Cardiac muscle cell (in vitro differentiated cells and primary cell): ENCODE data around the gene SETSIP. TPM values are rescaled to one million over a fixed set of nuclear protein-coding genes. Genes with fewer than 3 reads are reported as not detected.
"Not testable (repeated sequence)": the region's sequence is repeated elsewhere in the genome, so short reads cannot be mapped to it uniquely, and the experiment has no call there.

Experiments used
- DNase-seq, 2 donors: peaks; one replicate each; pipeline versions ENCODE4 v3.0.0 to v3.0.0-alpha.2; 2010 to 2017; ENCODE audit warnings: low read depth in 1 of 2, low spot score in 1 of 2
- H3K27ac ChIP-seq: fragments of 200-600 bp; sonication (generic); 2 replicates; pipeline ENCODE4 v1.5.1; 2016
- H3K27me3 ChIP-seq: fragments of 200-600 bp; sonication (generic); 2 replicates; pipeline ENCODE4 v1.6.0; 2016; ENCODE audit warnings: control low read depth
- H3K36me3 ChIP-seq: fragments of 200-600 bp; sonication (generic); 2 replicates; pipeline ENCODE4 v1.5.1; 2016; ENCODE audit warnings: control low read depth
- H3K4me1 ChIP-seq: fragments of 200-600 bp; sonication (generic); 2 replicates; pipeline ENCODE4 v1.8.1; 2017; ENCODE audit warnings: low read depth, mild to moderate bottlenecking, mixed run types
- H3K4me3 ChIP-seq: fragments of 200-600 bp; sonication (generic); 2 replicates; pipeline ENCODE4 v1.5.1; 2016; ENCODE audit warnings: mild to moderate bottlenecking
- H3K9me3 ChIP-seq: fragments of 200-600 bp; sonication (generic); 2 replicates; pipeline ENCODE4 v1.5.1; 2017; ENCODE audit warnings: low read depth, mild to moderate bottlenecking, control low read depth
- polyA plus RNA-seq: library from polyadenylated mRNA; unstranded; fragments of >200 nt; fragmentation: Nextera tagmentation; extraction: Ambion mirVana; gene quantifications from 2 replicates; pipeline ENCODE4 v1.2.1, GENCODE V29; 2016
- total RNA-seq: library from RNA; depleted of rRNA; stranded (reverse); fragments of >200 nt; gene quantifications from 2 replicates; pipeline ENCODE4 v1.2.3, GENCODE V29; 2016
- TF ChIP-seq, protein P1 (sequence below): IDR thresholded peaks from 2 replicates; pipeline ENCODE4 v1.5.1; 2012; ENCODE audit warnings: low read depth, mild to moderate bottlenecking, low read length

SETSIP gene
- total and polyA plus RNA-seq, 2 experiments from 2014 or later = not detected

DNA sequence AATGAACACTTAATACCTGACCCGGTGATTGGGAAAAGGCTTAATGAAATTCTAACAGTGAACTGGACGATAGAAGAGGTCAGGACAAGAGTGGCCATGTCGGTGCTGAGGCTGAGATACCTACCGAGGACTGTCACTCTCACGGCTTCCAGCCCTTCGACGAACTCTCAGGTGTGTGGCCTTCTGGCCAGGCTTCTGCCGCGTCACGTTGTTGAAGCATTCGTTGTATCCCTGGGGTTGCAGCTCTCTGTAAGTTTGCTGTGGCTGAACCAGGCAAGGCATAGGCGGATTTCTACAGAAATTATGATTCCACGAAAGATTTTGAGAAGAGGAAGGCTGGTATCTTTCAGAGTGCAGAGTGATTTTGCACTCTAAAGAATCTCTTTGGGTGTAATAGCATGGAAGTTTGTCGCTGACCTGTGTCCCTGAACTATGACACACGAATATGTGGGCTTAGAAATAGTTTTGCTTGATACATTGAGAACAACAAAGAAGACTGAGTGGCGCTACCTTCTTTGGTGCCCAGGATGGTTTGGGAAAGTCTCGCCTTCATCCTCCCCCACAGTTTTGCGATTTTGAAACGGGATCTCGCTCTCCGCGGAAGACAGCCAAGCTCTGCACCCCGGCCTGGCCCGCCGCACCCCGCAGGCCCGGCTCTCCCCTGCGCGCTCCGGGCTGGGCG, 45.8 kb downstream of the SETSIP start:
- DNase-seq = no peak
- Histone ChIP-seq H3K4me1 (peaks cover 7% of the 10 kb centered on the region), H3K36me3 (no peaks in the 10 kb centered on the region), H3K27ac (no peak overlapping the region), H3K27me3 (peaks cover 12% of the 10 kb centered on the region), H3K4me3 (peak overlapping the region; percentile 58), H3K9me3 (no peaks in the 10 kb centered on the region)
- TF ChIP-seq, protein P1, sequence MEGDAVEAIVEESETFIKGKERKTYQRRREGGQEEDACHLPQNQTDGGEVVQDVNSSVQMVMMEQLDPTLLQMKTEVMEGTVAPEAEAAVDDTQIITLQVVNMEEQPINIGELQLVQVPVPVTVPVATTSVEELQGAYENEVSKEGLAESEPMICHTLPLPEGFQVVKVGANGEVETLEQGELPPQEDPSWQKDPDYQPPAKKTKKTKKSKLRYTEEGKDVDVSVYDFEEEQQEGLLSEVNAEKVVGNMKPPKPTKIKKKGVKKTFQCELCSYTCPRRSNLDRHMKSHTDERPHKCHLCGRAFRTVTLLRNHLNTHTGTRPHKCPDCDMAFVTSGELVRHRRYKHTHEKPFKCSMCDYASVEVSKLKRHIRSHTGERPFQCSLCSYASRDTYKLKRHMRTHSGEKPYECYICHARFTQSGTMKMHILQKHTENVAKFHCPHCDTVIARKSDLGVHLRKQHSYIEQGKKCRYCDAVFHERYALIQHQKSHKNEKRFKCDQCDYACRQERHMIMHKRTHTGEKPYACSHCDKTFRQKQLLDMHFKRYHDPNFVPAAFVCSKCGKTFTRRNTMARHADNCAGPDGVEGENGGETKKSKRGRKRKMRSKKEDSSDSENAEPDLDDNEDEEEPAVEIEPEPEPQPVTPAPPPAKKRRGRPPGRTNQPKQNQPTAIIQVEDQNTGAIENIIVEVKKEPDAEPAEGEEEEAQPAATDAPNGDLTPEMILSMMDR = no peak

DNA sequence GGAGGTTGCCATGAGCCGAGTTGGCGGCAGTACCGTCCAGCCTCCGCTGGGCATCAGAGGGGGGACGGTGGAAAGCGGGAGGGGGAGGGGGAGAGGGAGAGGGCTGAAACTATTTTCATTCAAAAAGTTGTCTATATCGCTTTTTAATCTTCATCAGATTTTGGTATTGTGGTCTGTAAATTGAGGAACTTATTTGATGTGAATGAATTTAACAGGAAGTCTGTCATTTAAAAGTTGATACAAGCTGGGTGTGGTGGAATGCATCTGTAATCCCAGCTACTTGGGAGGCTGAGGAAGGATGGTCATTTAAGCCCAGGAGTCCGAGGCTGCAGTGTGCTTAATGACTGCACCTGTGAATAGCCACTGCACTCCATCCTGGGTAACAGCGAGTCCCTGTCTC, 48.4 kb downstream of the SETSIP start:
- peaks cover 12% of the 10 kb centered on the region for H3K27me3 ChIP-seq
- H3K9me3 ChIP-seq = no peaks in the 10 kb centered on the region
- DNase-seq = no peak
- no peaks in the 10 kb centered on the region for H3K36me3 ChIP-seq
- TF ChIP-seq, protein P1 = no peak
- H3K4me1 ChIP-seq = peaks cover 7% of the 10 kb centered on the region
- no peak overlapping the region for H3K4me3 ChIP-seq
- no peak overlapping the region for H3K27ac ChIP-seq

DNA sequence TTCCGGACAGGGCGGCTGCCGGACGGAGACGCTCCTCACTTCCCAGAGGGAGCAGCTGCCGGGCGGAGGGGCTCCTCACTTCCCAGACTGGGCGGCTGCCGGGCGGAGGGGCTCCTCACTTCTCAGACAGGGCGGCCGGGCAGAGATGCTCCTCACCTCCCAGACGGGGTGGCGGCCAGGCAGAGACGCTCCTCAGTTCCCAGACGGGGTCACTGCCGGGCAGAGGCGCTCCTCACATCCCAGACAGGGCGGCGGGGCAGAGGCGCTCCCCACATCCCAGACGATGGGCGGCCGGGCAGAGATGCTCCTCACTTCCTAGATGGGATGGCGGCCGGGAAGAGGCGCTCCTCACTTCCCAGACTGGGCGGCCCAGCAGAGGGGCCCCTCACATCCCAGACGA, 49.2 kb downstream of the SETSIP start:
- not testable (repeated sequence) for H3K36me3 ChIP-seq, DNase-seq, H3K4me3 ChIP-seq, H3K4me1 ChIP-seq, H3K9me3 ChIP-seq, H3K27ac ChIP-seq
- peaks cover 12% of the 10 kb centered on the region for H3K27me3 ChIP-seq

Other genes starting within 250 kb of the SETSIP start
- 5.8 and 11.8 TPM in 2 replicates for gene TGFBR3, start 189.3 kb downstream of the SETSIP start, total RNA-seq
- gene TGFBR3, start 189.3 kb downstream of the SETSIP start, polyA plus RNA-seq = 10.3 and 14.6 TPM in 2 replicates
- gene BRDT, start 126.0 kb downstream of the SETSIP start, total RNA-seq = not detected in 2 replicates
- gene BRDT, start 126.0 kb downstream of the SETSIP start, polyA plus RNA-seq = not detected in 2 replicates
- gene EPHX4, start 45.4 kb downstream of the SETSIP start, total RNA-seq = 1.9 and 2.1 TPM in 2 replicates
- gene EPHX4, start 45.4 kb downstream of the SETSIP start, polyA plus RNA-seq = 1.7 and 6.2 TPM in 2 replicates
- gene BTBD8, start 4.9 kb upstream of the SETSIP start, total RNA-seq = 6.6 and 8.3 TPM in 2 replicates
- 2.7 and 3.1 TPM in 2 replicates for gene BTBD8, start 4.9 kb upstream of the SETSIP start, polyA plus RNA-seq
- not detected in 2 replicates for gene C1orf146, start 142.5 kb upstream of the SETSIP start, total RNA-seq
- not detected in 2 replicates for gene C1orf146, start 142.5 kb upstream of the SETSIP start, polyA plus RNA-seq
- gene GLMN, start 223.6 kb upstream of the SETSIP start, total RNA-seq = 9.7 and 12.4 TPM in 2 replicates
- 26.1 and 26.2 TPM in 2 replicates for gene GLMN, start 223.6 kb upstream of the SETSIP start, polyA plus RNA-seq
- 4.2 and 6.3 TPM in 2 replicates for gene RPAP2, start 223.6 kb upstream of the SETSIP start, total RNA-seq
- gene RPAP2, start 223.6 kb upstream of the SETSIP start, polyA plus RNA-seq = 24.0 and 27.9 TPM in 2 replicates